Ovary (tissue), 9 donors: ENCODE data around the gene NES. TPM values are rescaled to one million over a fixed set of nuclear protein-coding genes. Genes with fewer than 3 reads are reported as not detected.

ENCODE experiments used
- DNase-seq, 5 donors: peaks; one replicate each; pipeline ENCODE4 v3.0.0-alpha.2; 2019 to 2020
- H3K27ac ChIP-seq, 2 donors: fragments of 200-600 bp; one replicate each; pipeline versions ENCODE4 v1.5.1 to v1.8.0; 2019 to 2022
- H3K27me3 ChIP-seq: fragments of 200-600 bp; one replicate; pipeline ENCODE4 v1.8.0; 2022
- H3K36me3 ChIP-seq: fragments of 200-600 bp; sonication (generic); one replicate; pipeline ENCODE4 v1.5.1; 2019
- H3K4me1 ChIP-seq: one replicate; pipeline ENCODE4 v1.8.1; 2013; ENCODE audit warnings: mild to moderate bottlenecking, moderate library complexity; ENCODE audit not compliant: insufficient read depth
- H3K4me3 ChIP-seq: fragments of 200-600 bp; sonication (generic); one replicate; pipeline ENCODE4 v1.5.1; 2017
- H3K9me3 ChIP-seq, 2 donors: fragments of 200-600 bp in 1 of 2; sonication (generic) in 1 of 2; one replicate each; pipeline versions ENCODE4 v1.5.1 to v1.8.1; 2013 to 2019; ENCODE audit warnings: mild to moderate bottlenecking in 1 of 2, moderate library complexity in 1 of 2
- EP300 ChIP-seq: sonication (generic); formaldehyde crosslinking; IDR thresholded peaks from one replicate; pipeline ENCODE4 v1.6.1; 2017; ENCODE audit warnings: antibody characterized with exemption
- POLR2A ChIP-seq: fragments of 450-650 bp; IDR thresholded peaks from one replicate; pipeline ENCODE4 v1.6.1; 2017; ENCODE audit warnings: antibody characterized with exemption, mild to moderate bottlenecking, moderate library complexity
- WGBS, 3 donors: extraction: QIAGEN DNeasy Blood & Tissue Kit in 1 of 3; methylation state at CpG; one replicate each; pipeline versions ENCODE4 v1.1.5 to v1.1.7; 2013 to 2017; 5-methylcytosine and 5-hydroxymethylcytosine counted together
- intact Hi-C, 4 donors: fragments of 100-400 bp; cut with DNase I; formaldehyde crosslinking; loops; one replicate each; pipeline versions ENCODE4 v1.11.0 to v1.15.1; 2022 to 2023
- polyA plus RNA-seq, 2 donors: library from polyadenylated mRNA; stranded (reverse); fragments of 200-250 nt in 1 of 2; fragments of 350-450 nt in 1 of 2; fragmentation: Illumina TruSeq in 1 of 2; extraction: RNeasy Lipid Tissue Mini Kit (QIAGEN cat#74804) in 1 of 2; gene quantifications; one replicate each; pipeline ENCODE4 v1.2.3, GENCODE V29; 2013 to 2014
- total RNA-seq, 7 donors: library from RNA; depleted of rRNA in 2 of 7; stranded (reverse); fragments of >200 nt in 2 of 7; fragmentation: NEBNext Ultra II Directional in 3 of 7; extraction: Animal tissue kit (Norgen Biotek cat#: 25700) in 3 of 7; gene quantifications; one replicate each; pipeline versions ENCODE4 v1.1.0 to v1.2.4, GENCODE V29; 2016 to 2023
- TF ChIP-seq, protein P1 (sequence below), 3 donors: fragments of 450-650 bp in 2 of 3; fragments of 200-600 bp in 1 of 3; IDR thresholded peaks; one replicate each; pipeline versions ENCODE4 v1.5.1 to v1.8.0; 2016 to 2022; ENCODE audit warnings: antibody characterized with exemption in 3 of 3, mild to moderate bottlenecking in 1 of 3
- donor health status: DM: no; HTN: no; CAD: no; lungs with moderate emphysema.
- donor health status: DM: no; HTN: no; CAD: no.
- donor health status: Bipolar disorder and iron deficiency.
- donor health status: DM: yes; HTN: yes; CAD: no.
- donor health status: DM: no; HTN: no; CAD: no.
- donor health status: DM: yes; HTN: yes; CAD: no.

Gene NES
- total and polyA plus RNA-seq, 9 donors = 3.5 to 32.9 (median 11.3) TPM

DNA sequence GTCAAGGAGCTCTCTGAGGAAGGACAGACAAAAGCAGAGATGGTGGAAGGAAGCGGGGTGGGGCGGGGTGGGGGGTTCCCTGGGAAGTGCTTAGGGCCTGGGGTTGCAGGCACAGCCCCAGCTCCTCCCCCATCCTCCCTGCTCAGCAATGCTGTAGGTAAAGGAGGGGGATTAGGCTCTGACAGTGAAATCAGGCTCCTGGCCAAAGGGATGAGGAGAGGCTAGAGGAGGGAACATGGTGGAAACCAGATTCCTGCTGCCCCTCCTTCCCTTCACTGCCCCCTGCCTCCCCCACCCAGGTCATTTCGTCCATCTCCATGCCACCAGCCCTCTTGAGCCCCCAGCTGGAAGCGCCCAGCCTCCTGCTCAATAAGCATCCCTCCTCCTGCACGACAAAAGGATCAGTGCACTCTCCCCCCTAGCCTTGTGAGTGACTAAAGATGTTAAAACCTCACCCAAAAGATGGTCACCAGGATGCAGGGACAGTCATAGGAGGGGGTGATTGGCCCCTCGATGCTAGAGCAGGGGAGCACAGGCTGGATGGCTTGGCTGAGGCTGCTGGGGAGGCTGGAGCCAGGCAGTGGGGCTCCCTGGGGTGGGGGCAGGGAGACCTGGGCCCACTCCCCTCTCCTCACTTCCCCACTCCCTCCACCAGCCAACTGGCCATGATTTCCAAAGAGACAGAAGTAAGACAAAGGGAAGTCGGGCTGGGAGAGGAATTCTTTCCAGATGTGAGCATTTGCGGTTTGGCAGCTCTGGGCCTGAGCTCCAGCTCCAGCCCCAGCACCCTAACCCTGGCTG is 30.4 kb upstream of the NES start:
- Histone ChIP-seq H3K27ac (peak overlapping the region in 1 of 2 donors; percentile 81), H3K9me3 (no peaks in the 10 kb centered on the region), H3K36me3 (no peaks in the 10 kb centered on the region), H3K4me3 (no peak overlapping the region), H3K27me3 (no peaks in the 10 kb centered on the region), H3K4me1 (peaks cover 14% of the 10 kb centered on the region)
- intact Hi-C loops = loop anchor here in 1 of 4 donors (10.0 kb wide), 1 partner anchor 177 kb away; no protein-coding TSS in a partner anchor
- 37 to 44% (median 40%) methylated on average over 8 of the region's 8 CpGs for WGBS, 3 donors
- DNase-seq = no peak
- TF ChIP-seq EP300 (no peak), POLR2A (no peak)
- TF ChIP-seq, protein P1, sequence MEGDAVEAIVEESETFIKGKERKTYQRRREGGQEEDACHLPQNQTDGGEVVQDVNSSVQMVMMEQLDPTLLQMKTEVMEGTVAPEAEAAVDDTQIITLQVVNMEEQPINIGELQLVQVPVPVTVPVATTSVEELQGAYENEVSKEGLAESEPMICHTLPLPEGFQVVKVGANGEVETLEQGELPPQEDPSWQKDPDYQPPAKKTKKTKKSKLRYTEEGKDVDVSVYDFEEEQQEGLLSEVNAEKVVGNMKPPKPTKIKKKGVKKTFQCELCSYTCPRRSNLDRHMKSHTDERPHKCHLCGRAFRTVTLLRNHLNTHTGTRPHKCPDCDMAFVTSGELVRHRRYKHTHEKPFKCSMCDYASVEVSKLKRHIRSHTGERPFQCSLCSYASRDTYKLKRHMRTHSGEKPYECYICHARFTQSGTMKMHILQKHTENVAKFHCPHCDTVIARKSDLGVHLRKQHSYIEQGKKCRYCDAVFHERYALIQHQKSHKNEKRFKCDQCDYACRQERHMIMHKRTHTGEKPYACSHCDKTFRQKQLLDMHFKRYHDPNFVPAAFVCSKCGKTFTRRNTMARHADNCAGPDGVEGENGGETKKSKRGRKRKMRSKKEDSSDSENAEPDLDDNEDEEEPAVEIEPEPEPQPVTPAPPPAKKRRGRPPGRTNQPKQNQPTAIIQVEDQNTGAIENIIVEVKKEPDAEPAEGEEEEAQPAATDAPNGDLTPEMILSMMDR (IDR thresholded peaks at IDR 0.05) = no peak

DNA sequence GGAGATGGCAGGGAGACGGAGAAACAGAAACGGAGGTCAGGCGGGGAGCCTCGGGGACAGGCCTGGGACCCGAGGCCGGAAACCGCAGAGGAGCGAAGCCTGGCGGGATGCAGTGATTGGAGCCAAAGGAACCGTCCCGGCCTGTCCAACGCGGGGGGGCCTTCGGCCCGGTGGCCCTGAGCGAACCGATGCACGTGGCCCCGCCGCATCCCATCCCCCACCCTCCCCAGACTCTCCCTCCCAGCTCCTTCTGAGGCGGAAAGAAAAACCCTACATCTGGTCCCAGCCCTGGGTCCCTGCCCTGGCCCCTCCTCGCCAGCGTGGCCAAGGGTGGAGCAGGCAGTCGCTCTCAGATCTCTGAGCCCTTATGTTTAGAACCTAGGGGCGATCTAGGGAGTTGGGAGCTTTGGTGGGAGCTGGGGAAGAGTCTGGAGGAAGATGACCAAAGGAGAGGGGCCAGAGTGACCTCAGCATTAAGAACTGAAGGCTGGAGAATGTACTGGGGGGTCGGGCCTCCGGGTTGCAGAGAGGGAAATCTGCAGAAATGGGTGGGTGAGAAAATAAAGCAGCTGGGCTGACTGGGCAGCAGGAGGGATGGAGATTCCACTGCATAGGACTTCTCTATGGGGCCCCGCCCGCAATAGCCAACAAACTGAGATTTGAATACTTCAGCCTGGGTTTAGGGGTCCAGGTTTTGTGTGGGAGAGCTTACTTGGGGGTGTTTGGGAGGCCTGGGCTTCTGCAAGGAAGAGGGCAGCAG is 29.6 kb upstream of the NES start:
- H3K27me3 ChIP-seq = no peaks in the 10 kb centered on the region
- peaks cover 14% of the 10 kb centered on the region for H3K4me1 ChIP-seq
- DNase-seq = peak; percentile 81 to 86 (median 85)
- peak overlapping the region; percentile 69 to 81 for H3K27ac ChIP-seq
- intact Hi-C loops = loop anchor here in 1 of 4 donors (10.0 kb wide), 1 partner anchor 178 kb away; no protein-coding TSS in a partner anchor
- H3K9me3 ChIP-seq = no peaks in the 10 kb centered on the region
- no peaks in the 10 kb centered on the region for H3K36me3 ChIP-seq
- WGBS, 3 donors = 3 to 5% (median 4%) methylated on average over 29 of the region's 29 CpGs
- TF ChIP-seq EP300 (no peak), POLR2A (no peak)
- TF ChIP-seq, protein P1 (IDR thresholded peaks at IDR 0.05) = no peak
- H3K4me3 ChIP-seq = peak overlapping the region; percentile 43

DNA sequence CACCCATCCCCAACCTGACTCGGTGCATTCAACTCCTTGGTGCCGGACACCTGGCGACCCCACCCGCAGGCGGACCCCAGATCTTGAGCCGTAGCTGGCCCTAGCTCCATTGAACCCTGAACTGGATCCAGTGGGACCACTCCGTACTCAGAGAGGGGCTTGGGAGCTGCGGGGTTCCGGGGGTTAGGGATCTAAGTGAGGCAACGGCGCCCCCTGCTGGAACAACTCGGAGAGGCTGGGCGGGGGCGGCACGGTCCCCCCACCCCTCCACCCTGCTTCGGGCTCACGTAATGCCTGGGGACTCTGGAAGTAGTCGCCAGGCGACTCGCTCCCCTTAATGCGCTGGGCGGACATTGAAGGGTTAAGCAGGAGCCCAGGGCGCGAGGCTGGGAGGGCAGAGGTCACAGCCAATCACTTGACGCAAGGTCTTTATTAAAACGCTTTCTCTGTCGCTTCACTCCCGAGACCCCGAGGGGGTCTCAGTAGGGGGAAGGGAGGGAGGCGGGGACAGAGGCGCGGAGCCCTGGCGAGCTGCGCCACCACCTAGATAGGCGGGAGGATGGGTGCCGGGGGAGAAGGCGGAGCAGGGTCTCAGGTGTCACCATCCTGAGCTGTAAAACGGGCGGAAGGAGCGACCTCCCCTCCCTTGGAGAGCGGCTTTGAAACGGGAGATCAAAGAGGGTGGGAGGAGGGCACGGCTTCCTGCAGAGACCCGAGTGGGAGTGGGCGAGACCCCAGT is 28.9 kb upstream of the NES start:
- 1% methylated on average over 42 to 45 of the region's 45 CpGs for WGBS, 3 donors
- Histone ChIP-seq H3K27ac (peak overlapping the region; percentile 69 to 81), H3K4me1 (peaks cover 14% of the 10 kb centered on the region), H3K27me3 (no peaks in the 10 kb centered on the region), H3K9me3 (no peaks in the 10 kb centered on the region), H3K4me3 (peak overlapping the region; percentile 43), H3K36me3 (no peaks in the 10 kb centered on the region)
- TF ChIP-seq EP300 (no peak), POLR2A (peak; percentile 31)
- TF ChIP-seq, protein P1 (IDR thresholded peaks at IDR 0.05) = peak; percentile 74 to 88 (median 76)
- intact Hi-C loops = loop anchor here in 1 of 4 donors (10.0 kb wide), 1 partner anchor 179 kb away; no protein-coding TSS in a partner anchor
- DNase-seq = peak; percentile 67 to 83 (median 82)

DNA sequence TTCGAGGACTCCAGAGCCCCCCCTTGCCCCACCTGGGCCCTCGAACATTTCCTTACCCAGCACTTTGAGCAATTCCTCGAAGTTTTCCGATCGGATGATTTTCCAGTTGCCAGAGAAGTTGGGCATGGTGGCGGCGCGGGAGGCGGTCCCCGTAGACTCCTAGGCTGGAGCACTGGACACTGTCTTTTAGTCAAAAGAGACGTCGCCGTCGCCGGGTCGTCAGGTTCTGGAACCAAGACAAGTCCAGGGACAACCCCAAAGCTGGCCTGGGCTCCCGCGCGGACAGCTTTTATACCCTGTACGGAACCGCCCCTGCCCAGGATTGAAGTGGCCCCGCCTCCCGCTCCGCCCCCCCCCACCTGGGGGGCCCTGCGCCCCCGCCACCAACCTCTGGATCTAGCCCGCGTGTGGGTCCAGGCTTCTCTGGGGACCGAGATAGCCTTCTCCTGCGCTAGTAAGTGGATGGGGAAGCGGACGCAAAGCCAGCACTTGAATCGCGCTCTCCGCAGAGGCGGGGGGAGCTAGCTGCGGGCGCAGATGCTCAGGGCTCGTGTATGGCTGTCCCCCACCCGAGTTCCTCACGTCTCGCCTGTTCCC is 28.2 kb upstream of the NES start, which contains the start of gene CRABP2:
Gene CRABP2 (minus strand): TSS at position 263 of the 597 bp plus-strand sequence. CDS start 137 bp downstream, at position 126.
- intact Hi-C loops = loop anchor here in 1 of 4 donors (10.0 kb wide), 1 partner anchor 179 kb away; no protein-coding TSS in a partner anchor
- peak within 1 kb of the TSS; percentile 43 for H3K4me3 ChIP-seq
- peaks cover 14% of the 10 kb centered on the region for H3K4me1 ChIP-seq
- no peak for TF ChIP-seq EP300
- TF ChIP-seq, protein P1 (IDR thresholded peaks at IDR 0.05) = no peak
- TF ChIP-seq POLR2A = no peak
- WGBS, 3 donors = 0 to 3% (median 1%) methylated on average over 34 to 42 of the region's 42 CpGs
- H3K36me3 ChIP-seq = no peaks in the 10 kb centered on the region
- peak within 1 kb of the TSS; percentile 69 to 81 for H3K27ac ChIP-seq
- no peaks in the 10 kb centered on the region for H3K9me3 ChIP-seq
- DNase-seq = peak in 4 of 5 donors; percentile 31 to 59 (median 49)
- no peaks in the 10 kb centered on the region for H3K27me3 ChIP-seq
